Endothelial cell of umbilical vein (primary cell): ENCODE results near the gene TRIP10. TPM values are rescaled to one million over a fixed set of nuclear protein-coding genes. Genes with fewer than 3 reads are reported as not detected.

Experiments used
- BruUV-seq: library from RNA; stranded (reverse); fragments of 400-500 nt; replicated peaks from 2 replicates; lab custom pipeline; 2021; lab: Mats Ljungman, UMichigan
- CTCF ChIA-PET: fragments of 300-600, 350-600 bp; sonication (Branson Sonifier 250); formaldehyde crosslinking; loops from one replicate; lab custom pipeline; 2021; ENCODE audit warnings: antibody characterized with exemption, inconsistent platforms; lab: Charles Lee
- POLR2A ChIA-PET: fragments of 300-600, 350-600 bp; sonication (Branson Sonifier 250); formaldehyde crosslinking; loops from one replicate; lab custom pipeline; 2021; ENCODE audit warnings: antibody characterized with exemption, inconsistent platforms; lab: Charles Lee
- DNase-seq: peaks from one replicate; pipeline ENCODE4 v3.0.0-alpha.2; 2011; ENCODE audit warnings: low read depth, low spot score
- FAIRE-seq: peaks from 2 replicates; lab custom pipeline; 2011; peaks lifted over from hg19 to GRCh38; lab: Jason Lieb, UNC
- H2AFZ ChIP-seq: 2 replicates; pipeline ENCODE4 v1.6.0; 2012; ENCODE audit warnings: low read depth, low read length, control low read depth, inconsistent platforms
- H3K27ac ChIP-seq: 2 replicates; pipeline ENCODE4 v1.5.1; 2011; ENCODE audit warnings: low read depth, mild to moderate bottlenecking, control low read depth, low read length, moderate library complexity; ENCODE audit not compliant: insufficient read depth
- H3K27me3 ChIP-seq, 2 experiments: 2 replicates each; pipeline versions ENCODE4 v1.6.0 to v1.6.1; 2011; ENCODE audit warnings: low read length in 2 of 2, mixed read lengths in 1 of 2; ENCODE audit not compliant: control insufficient read depth in 2 of 2, insufficient read depth in 2 of 2
- H3K36me3 ChIP-seq, 2 experiments: 2 replicates in 1 of 2; 3 replicates in 1 of 2; pipeline ENCODE4 v1.5.1; 2011; ENCODE audit warnings: low read length in 2 of 2, mild to moderate bottlenecking in 1 of 2, moderate library complexity in 1 of 2; ENCODE audit not compliant: control insufficient read depth in 2 of 2, insufficient read depth in 2 of 2; ENCODE audit errors: extremely low read depth in 1 of 2
- H3K4me1 ChIP-seq: 3 replicates; pipeline ENCODE4 v1.5.1; 2011; ENCODE audit warnings: mild to moderate bottlenecking, low read length; ENCODE audit not compliant: control insufficient read depth, insufficient read depth; ENCODE audit errors: extremely low read depth
- H3K4me2 ChIP-seq: 2 replicates; pipeline ENCODE4 v1.6.1; 2011; ENCODE audit warnings: low read length, control low read depth, mixed read lengths; ENCODE audit not compliant: insufficient read depth
- H3K4me3 ChIP-seq, 3 experiments: fragments of 200-600 bp in 1 of 3; sonication (generic), shearing (Covaris generic) in 1 of 3; replicated peaks in 1 of 3; 2 replicates each; pipeline ENCODE4 v1.5.1; 2011 to 2016; ENCODE audit warnings: control low read depth in 3 of 3, low read length in 3 of 3, mild to moderate bottlenecking in 2 of 3, inconsistent platforms in 1 of 3, low read depth in 1 of 3, moderate library complexity in 1 of 3; ENCODE audit not compliant: insufficient read depth in 1 of 3
- H3K79me2 ChIP-seq: 2 replicates; pipeline ENCODE4 v1.6.0; 2012; ENCODE audit warnings: low read length, inconsistent platforms; ENCODE audit not compliant: control insufficient read depth, insufficient read depth
- H3K9ac ChIP-seq: replicated peaks from 2 replicates; pipeline ENCODE3; 2011; ENCODE audit warnings: low read length, control low read depth; ENCODE audit not compliant: insufficient read depth; ENCODE audit errors: extremely low read depth
- H3K9me1 ChIP-seq: replicated peaks from 3 replicates; pipeline ENCODE4 v1.6.0; 2011; ENCODE audit warnings: mild to moderate bottlenecking, low read length; ENCODE audit not compliant: control insufficient read depth, insufficient read depth; ENCODE audit errors: extremely low read depth
- H3K9me3 ChIP-seq: replicated peaks from 2 replicates; pipeline ENCODE4 v1.5.1; 2012; ENCODE audit warnings: low read length, inconsistent platforms; ENCODE audit not compliant: control insufficient read depth, insufficient read depth
- H4K20me1 ChIP-seq: replicated peaks from 2 replicates; pipeline ENCODE3; 2011; ENCODE audit warnings: mild to moderate bottlenecking, low read length; ENCODE audit not compliant: control insufficient read depth, insufficient read depth; ENCODE audit errors: extremely low read depth
- EZH2 ChIP-seq: IDR thresholded peaks from 2 replicates; pipeline ENCODE4 v1.6.1; 2012; ENCODE audit warnings: borderline replicate concordance, low read depth, mild to moderate bottlenecking, moderate library complexity, low read length, inconsistent platforms; ENCODE audit not compliant: severe bottlenecking
- FOS ChIP-seq: IDR thresholded peaks from 2 replicates; pipeline ENCODE4 v1.6.1; 2011; ENCODE audit warnings: mild to moderate bottlenecking, low read length, moderate library complexity, borderline replicate concordance; ENCODE audit not compliant: insufficient read depth
- GATA2 ChIP-seq: IDR thresholded peaks from 2 replicates; pipeline ENCODE4 v1.7.0; 2011; ENCODE audit warnings: low read depth, mild to moderate bottlenecking, moderate library complexity, mixed read lengths, low read length; ENCODE audit not compliant: insufficient read length, insufficient read depth
- POLR2A ChIP-seq: IDR thresholded peaks from 2 replicates; pipeline ENCODE4 v1.6.1; 2012; ENCODE audit warnings: low read depth, mild to moderate bottlenecking, control low read depth, low read length
- POLR2AphosphoS5 ChIP-seq: IDR thresholded peaks from 2 replicates; pipeline ENCODE4 v1.6.1; 2012; ENCODE audit warnings: low read depth, mild to moderate bottlenecking, control low read depth, low read length, moderate library complexity; ENCODE audit not compliant: insufficient read depth
- dilution Hi-C: fragments of 300-500 bp; cut with MboI; formaldehyde crosslinking; loops from one replicate; pipeline ENCODE4 v1.15.0; 2019; ENCODE audit warnings: low sequenced_read_pairs; ENCODE audit not compliant: extremely low pct_ligation_motif_present
- intact Hi-C: fragments of 100-400 bp; cut with micrococcal nuclease; formaldehyde crosslinking; loops from one replicate; pipeline ENCODE4 v1.10.0; 2022
- polyA plus RNA-seq, 4 experiments: library from polyadenylated mRNA; depleted of rRNA in 3 of 4; stranded (reverse) in 3 of 4; unstranded in 1 of 4; fragments of >200 nt; gene quantifications; 2 replicates each; pipeline versions ENCODE4 v1.2.1 to v1.2.3, GENCODE V29; 2011 to 2012; ENCODE audit warnings: missing spikeins in 1 of 4
- total RNA-seq: library from RNA; stranded (reverse); gene quantifications from 2 replicates; pipeline ENCODE4 v1.2.3, GENCODE V29; 2021
- TF ChIP-seq, protein P1 (sequence below): IDR thresholded peaks from 2 replicates; pipeline ENCODE4 v1.6.1; 2011; ENCODE audit not compliant: insufficient read depth, insufficient read length
- TF ChIP-seq, protein P2 (sequence below), 2 donors: IDR thresholded peaks; 1 replicate in 1 of 2; 2 replicates in 1 of 2; pipeline ENCODE4 v1.5.1; 2011; ENCODE audit warnings: low read length in 2 of 2, mild to moderate bottlenecking in 2 of 2, moderate library complexity in 2 of 2, control low read depth in 1 of 2, inconsistent platforms in 1 of 2, low read depth in 1 of 2; ENCODE audit not compliant: insufficient read depth in 1 of 2; ENCODE audit errors: extremely low read depth in 1 of 2

TRIP10 gene
- total and polyA plus RNA-seq, 2 donors (not counting 3 experiments of a cell fraction or from before 2014, with no cell fraction given): 28.4 to 69.3 TPM

DNA sequence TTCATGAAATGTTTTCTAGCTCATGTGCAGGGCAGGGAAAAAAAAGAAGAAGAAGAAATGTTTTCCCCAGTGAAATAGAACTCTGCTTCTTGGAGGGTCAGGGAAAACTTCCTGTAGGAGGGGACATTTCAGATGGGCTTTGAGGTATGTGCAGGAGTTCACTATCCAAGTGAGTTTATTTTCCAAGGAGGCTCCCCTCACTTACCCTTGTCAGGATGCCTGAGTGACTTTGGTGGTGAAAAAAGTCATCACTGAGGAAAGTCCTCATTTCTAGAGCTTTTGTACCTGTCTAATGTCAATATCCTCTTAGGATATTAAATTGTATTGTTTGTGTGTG lies 18.4 kb upstream of the TRIP10 start:
- intact Hi-C loops: no loop called here
- POLR2A ChIA-PET: no interaction called here

DNA sequence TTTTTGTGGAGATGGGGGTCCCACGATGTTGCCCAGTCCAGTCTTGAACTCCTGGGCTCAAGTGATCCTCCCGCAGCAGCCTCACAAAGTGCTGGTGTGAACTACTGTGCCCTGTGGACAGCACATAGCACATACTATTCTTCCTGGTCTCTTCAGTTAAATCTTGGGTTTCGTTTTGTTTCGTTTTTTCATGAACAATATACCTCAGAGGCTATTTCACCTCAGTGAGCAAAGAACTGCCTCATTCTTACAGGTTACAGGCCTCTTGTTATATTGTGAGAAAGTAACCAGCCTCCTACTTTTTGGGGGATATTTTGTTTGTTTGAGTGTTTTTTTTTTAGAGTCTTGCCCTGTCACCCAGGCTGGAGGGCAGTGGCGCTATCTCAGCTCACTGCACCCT lies 17.7 kb upstream of the TRIP10 start:
- dilution Hi-C loops: no loop called here
- intact Hi-C loops: no loop called here
- no peak overlapping the region for H3K9ac ChIP-seq
- no peak overlapping the region for H3K4me2 ChIP-seq
- no peaks in the 10 kb centered on the region for H3K27me3 ChIP-seq
- ChIA-PET CTCF (interaction anchor here (1.0 kb wide), 1 partner anchor 142 kb away, joined by 4 read pairs; no protein-coding TSS in a partner anchor), POLR2A (no interaction called here)
- H4K20me1 ChIP-seq: no peaks in the 10 kb centered on the region
- TF ChIP-seq EZH2 (no peak), FOS (no peak), GATA2 (no peak), POLR2A (no peak), POLR2AphosphoS5 (no peak)
- TF ChIP-seq, protein P1, sequence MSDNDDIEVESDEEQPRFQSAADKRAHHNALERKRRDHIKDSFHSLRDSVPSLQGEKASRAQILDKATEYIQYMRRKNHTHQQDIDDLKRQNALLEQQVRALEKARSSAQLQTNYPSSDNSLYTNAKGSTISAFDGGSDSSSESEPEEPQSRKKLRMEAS: no peak
- TF ChIP-seq, protein P2, sequence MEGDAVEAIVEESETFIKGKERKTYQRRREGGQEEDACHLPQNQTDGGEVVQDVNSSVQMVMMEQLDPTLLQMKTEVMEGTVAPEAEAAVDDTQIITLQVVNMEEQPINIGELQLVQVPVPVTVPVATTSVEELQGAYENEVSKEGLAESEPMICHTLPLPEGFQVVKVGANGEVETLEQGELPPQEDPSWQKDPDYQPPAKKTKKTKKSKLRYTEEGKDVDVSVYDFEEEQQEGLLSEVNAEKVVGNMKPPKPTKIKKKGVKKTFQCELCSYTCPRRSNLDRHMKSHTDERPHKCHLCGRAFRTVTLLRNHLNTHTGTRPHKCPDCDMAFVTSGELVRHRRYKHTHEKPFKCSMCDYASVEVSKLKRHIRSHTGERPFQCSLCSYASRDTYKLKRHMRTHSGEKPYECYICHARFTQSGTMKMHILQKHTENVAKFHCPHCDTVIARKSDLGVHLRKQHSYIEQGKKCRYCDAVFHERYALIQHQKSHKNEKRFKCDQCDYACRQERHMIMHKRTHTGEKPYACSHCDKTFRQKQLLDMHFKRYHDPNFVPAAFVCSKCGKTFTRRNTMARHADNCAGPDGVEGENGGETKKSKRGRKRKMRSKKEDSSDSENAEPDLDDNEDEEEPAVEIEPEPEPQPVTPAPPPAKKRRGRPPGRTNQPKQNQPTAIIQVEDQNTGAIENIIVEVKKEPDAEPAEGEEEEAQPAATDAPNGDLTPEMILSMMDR (IDR thresholded peaks at IDR 0.05; ENCODE audit: extremely low read depth in 1 of 2, insufficient read depth in 1 of 2, low read depth in 1 of 2, low read length in 2 of 2): no peak
- no peaks in the 10 kb centered on the region for H3K4me1 ChIP-seq
- no TSS peak for BruUV-seq
- no peaks in the 10 kb centered on the region for H3K36me3 ChIP-seq
- no peaks in the 10 kb centered on the region for H3K9me3 ChIP-seq
- H3K9me1 ChIP-seq: no peaks in the 10 kb centered on the region
- H2AFZ ChIP-seq: no peak overlapping the region
- DNase-seq (no peak), FAIRE-seq (no peak)
- H3K4me3 ChIP-seq: no peak overlapping the region
- H3K27ac ChIP-seq: no peak overlapping the region
- no peaks in the 10 kb centered on the region for H3K79me2 ChIP-seq

More for the DNA sequence above, 18.4 kb upstream of the TRIP10 start:
- Histone ChIP-seq H3K4me1 (no peaks in the 10 kb centered on the region), H2AFZ (no peak overlapping the region), H3K9me3 (no peaks in the 10 kb centered on the region), H3K9ac (no peak overlapping the region), H3K27ac (no peak overlapping the region), H3K36me3 (no peaks in the 10 kb centered on the region), H3K9me1 (no peaks in the 10 kb centered on the region), H3K4me3 (no peak overlapping the region), H3K27me3 (no peaks in the 10 kb centered on the region), H3K79me2 (no peaks in the 10 kb centered on the region), H3K4me2 (no peak overlapping the region), H4K20me1 (no peaks in the 10 kb centered on the region)
- DNase-seq: no peak
- TF ChIP-seq, protein P2 (IDR thresholded peaks at IDR 0.05; ENCODE audit: extremely low read depth in 1 of 2, insufficient read depth in 1 of 2, low read depth in 1 of 2, low read length in 2 of 2): no peak
- TF ChIP-seq POLR2AphosphoS5 (no peak), FOS (no peak)
- TF ChIP-seq, protein P1: no peak
- CTCF ChIA-PET: no interaction called here
- no peak for FAIRE-seq
- no TSS peak for BruUV-seq
- dilution Hi-C loops: no loop called here
